Measurements from ENCODE around the gene HEPN1. TPM values are rescaled to one million over a fixed set of nuclear protein-coding genes. Genes with fewer than 3 reads are reported as not detected.

Gene HEPN1
- total and polyA plus RNA-seq, 2 experiments from 2014 or later = not detected

- no peak for TF ChIP-seq REST (IDR thresholded peaks at IDR 0.05; ENCODE audit: unreplicated experiment)
Observed at GRCh38 chr11:124878759-124879492, 40.1 kb upstream of the HEPN1 start (continued).

GRCh38 chr11:124879493-124880289 is 39.4 kb upstream of the HEPN1 start:
- Histone ChIP-seq H3K36me3 (ENCODE audit: insufficient read depth) (no peaks in the 10 kb centered on the region), H3K4me2 (no peak overlapping the region), H3K79me2 (replicated peaks; ENCODE audit: insufficient read depth) (no peaks in the 10 kb centered on the region), H4K20me1 (replicated peaks; ENCODE audit: insufficient read depth) (no peaks in the 10 kb centered on the region), H3F3A (replicated peaks; ENCODE audit: low read depth) (no peaks in the 10 kb centered on the region), H3K4me1 (ENCODE audit: insufficient read depth) (peaks cover 13% of the 10 kb centered on the region; the same call in 1 of the 2 replicates), H2AFZ (no peak overlapping the region), H3K9me2 (ENCODE audit: insufficient read depth) (peaks cover 5% of the 10 kb centered on the region; the same call in 1 of the 2 replicates), H3K4me3 (no peak overlapping the region), H3K27me3 (ENCODE audit: insufficient read depth) (peaks cover 27% of the 10 kb centered on the region), H3K27ac (ENCODE audit: low read depth) (no peak overlapping the region)
- ATAC-seq (no peak), DNase-seq (ENCODE audit: low spot score) (no peak)
- H3K27ac Mint-ChIP-seq = no peak overlapping the region
- no peaks in the 10 kb centered on the region for H3K36me3 Mint-ChIP-seq (ENCODE audit: low read depth)
- no peaks in the 10 kb centered on the region; the same call in 2 of the 3 replicates for H3K9me3 Mint-ChIP-seq
- H3K27me3 Mint-ChIP-seq (ENCODE audit: insufficient read depth, low read depth, poor library complexity) = peaks cover 32% of the 10 kb centered on the region
- peaks cover 26% of the 10 kb centered on the region for H3K4me1 Mint-ChIP-seq
- H3K4me3 Mint-ChIP-seq = no peak overlapping the region
- TF ChIP-seq CTCF (conservative IDR thresholded peaks at IDR 0.05; ENCODE audit: low read depth in 2 of 2) (no peak), EZH2phosphoT487 (IDR thresholded peaks at IDR 0.05; ENCODE audit: unreplicated experiment) (no peak), ETS1 (IDR thresholded peaks at IDR 0.05) (no peak), REST (IDR thresholded peaks at IDR 0.05; ENCODE audit: unreplicated experiment) (no peak), STAT1 (IDR thresholded peaks at IDR 0.05; ENCODE audit: unreplicated experiment) (no peak)

Measured in GM23338 (cell line).